ENCODE measurements around the gene SLC43A1. TPM values are rescaled to one million over a fixed set of nuclear protein-coding genes. Genes with fewer than 3 reads are reported as not detected.

Gene SLC43A1
- polyA plus RNA-seq, 3 donors, result 5.4 to 6.2 (median 5.8) TPM

- no peak for TF ChIP-seq CTCF (IDR thresholded peaks at IDR 0.05)
- Mint-ChIP-seq H3K27ac (peak overlapping the region in 4 of 7 donors; percentile 4 to 72 (median 30)), H3K4me3 (peak overlapping the region; percentile 67 to 80), H3K9me3 (no peaks in the 10 kb centered on the region), H3K36me3 (peaks cover 26 to 59% of the 10 kb centered on the region in 2 donors), H3K4me1 (peaks cover 8% of the 10 kb centered on the region), H3K27me3 (ENCODE audit: low read depth in 3 of 3) (peaks cover 0 to 1% (median 0%) of the 10 kb centered on the region in 3 donors)
- Histone ChIP-seq H2AFZ (ENCODE audit: insufficient read depth, low read depth, low read length, poor library complexity, severe bottlenecking) (peak overlapping the region; percentile 78), H3K36me3 (replicated peaks in 1 of 2; ENCODE audit: control insufficient read depth in 1 of 2, insufficient read depth in 2 of 2, low read length in 2 of 2) (peaks cover 14 to 36% of the 10 kb centered on the region in 2 donors), H3K4me3 (replicated peaks in 1 of 3; ENCODE audit: low read depth in 2 of 3, low read length in 3 of 3) (peak overlapping the region in 2 of 3 experiments; percentile 1 to 67), H3K4me2 (replicated peaks; ENCODE audit: extremely low read depth, low read length, poor library complexity, severe bottlenecking) (peak overlapping the region; percentile 74), H3K27me3 (ENCODE audit: control insufficient read depth in 2 of 2, insufficient read depth in 2 of 2, low read length in 2 of 2) (no peaks in the 10 kb centered on the region), H3K79me2 (ENCODE audit: insufficient read depth, low read length) (peaks cover 2% of the 10 kb centered on the region), H4K20me1 (ENCODE audit: insufficient read depth, low read length) (no peaks in the 10 kb centered on the region), H3K27ac (ENCODE audit: low read depth in 1 of 2, low read length in 2 of 2) (no peak overlapping the region), H3K4me1 (ENCODE audit: control insufficient read depth in 1 of 2, insufficient read depth in 2 of 2, low read length in 2 of 2) (peaks cover 4 to 10% of the 10 kb centered on the region in 2 donors), H3K9ac (ENCODE audit: insufficient read depth, low read length, poor library complexity, severe bottlenecking) (peak overlapping the region; percentile 21), H3K9me3 (replicated peaks in 1 of 2; ENCODE audit: control insufficient read depth in 1 of 2, insufficient read depth in 1 of 2, low read length in 2 of 2) (no peaks in the 10 kb centered on the region)
- no peak for DNase-seq
- WGBS (ENCODE audit: insufficient coverage), result 54% methylated on average over 7 of the region's 12 CpGs
- intact Hi-C loops (cut with micrococcal nuclease), result no loop called here
Observed at GRCh38 chr11:57499983-57500461, 15.5 kb downstream of the SLC43A1 start.

GRCh38 chr11:57499413-57499982, 16.0 kb downstream of the SLC43A1 start:
- Histone ChIP-seq H3K9ac (ENCODE audit: insufficient read depth, low read length, poor library complexity, severe bottlenecking) (peak overlapping the region; percentile 21), H3K27ac (ENCODE audit: low read depth in 1 of 2, low read length in 2 of 2) (no peak overlapping the region), H2AFZ (ENCODE audit: insufficient read depth, low read depth, low read length, poor library complexity, severe bottlenecking) (peak overlapping the region; percentile 78), H3K4me3 (replicated peaks in 1 of 3; ENCODE audit: low read depth in 2 of 3, low read length in 3 of 3) (peak overlapping the region in 2 of 3 experiments; percentile 1 to 67), H3K9me3 (replicated peaks in 1 of 2; ENCODE audit: control insufficient read depth in 1 of 2, insufficient read depth in 1 of 2, low read length in 2 of 2) (no peaks in the 10 kb centered on the region), H3K36me3 (replicated peaks in 1 of 2; ENCODE audit: control insufficient read depth in 1 of 2, insufficient read depth in 2 of 2, low read length in 2 of 2) (peaks cover 14 to 31% of the 10 kb centered on the region in 2 donors), H4K20me1 (ENCODE audit: insufficient read depth, low read length) (no peaks in the 10 kb centered on the region), H3K4me2 (replicated peaks; ENCODE audit: extremely low read depth, low read length, poor library complexity, severe bottlenecking) (peak overlapping the region; percentile 74), H3K79me2 (ENCODE audit: insufficient read depth, low read length) (no peaks in the 10 kb centered on the region), H3K4me1 (ENCODE audit: control insufficient read depth in 1 of 2, insufficient read depth in 2 of 2, low read length in 2 of 2) (peaks cover 4 to 10% of the 10 kb centered on the region in 2 donors), H3K27me3 (ENCODE audit: control insufficient read depth in 2 of 2, insufficient read depth in 2 of 2, low read length in 2 of 2) (no peaks in the 10 kb centered on the region)
- H3K9me3 Mint-ChIP-seq, result no peaks in the 10 kb centered on the region
- WGBS (ENCODE audit: insufficient coverage), result 28% methylated on average over 28 of the region's 35 CpGs
- peaks cover 8% of the 10 kb centered on the region for H3K4me1 Mint-ChIP-seq
- no peak for TF ChIP-seq CTCF (IDR thresholded peaks at IDR 0.05)
- peak overlapping the region in 3 of 7 donors; percentile 4 to 56 (median 20) for H3K27ac Mint-ChIP-seq
- H3K27me3 Mint-ChIP-seq (ENCODE audit: low read depth in 3 of 3), result peaks cover 0 to 1% (median 0%) of the 10 kb centered on the region in 3 donors
- H3K36me3 Mint-ChIP-seq, result peaks cover 25 to 59% of the 10 kb centered on the region in 2 donors
- peak overlapping the region; percentile 67 to 80 for H3K4me3 Mint-ChIP-seq
- peak; percentile 79 to 88 (median 81) for DNase-seq
- intact Hi-C loops (cut with micrococcal nuclease), result no loop called here
